GM20000 (cell line): ENCODE data around the gene SHC3.

ENCODE experiments used
- DNase-seq: peaks from one replicate; pipeline ENCODE4 v3.0.0; 2012; ENCODE audit warnings: low spot score
- TF ChIP-seq, protein P1 (sequence below): IDR thresholded peaks from 2 replicates; pipeline ENCODE4 v1.5.1; 2012; ENCODE audit warnings: mild to moderate bottlenecking, control low read depth; ENCODE audit errors: extremely low read depth, missing control alignments

SHC3 gene

DNA sequence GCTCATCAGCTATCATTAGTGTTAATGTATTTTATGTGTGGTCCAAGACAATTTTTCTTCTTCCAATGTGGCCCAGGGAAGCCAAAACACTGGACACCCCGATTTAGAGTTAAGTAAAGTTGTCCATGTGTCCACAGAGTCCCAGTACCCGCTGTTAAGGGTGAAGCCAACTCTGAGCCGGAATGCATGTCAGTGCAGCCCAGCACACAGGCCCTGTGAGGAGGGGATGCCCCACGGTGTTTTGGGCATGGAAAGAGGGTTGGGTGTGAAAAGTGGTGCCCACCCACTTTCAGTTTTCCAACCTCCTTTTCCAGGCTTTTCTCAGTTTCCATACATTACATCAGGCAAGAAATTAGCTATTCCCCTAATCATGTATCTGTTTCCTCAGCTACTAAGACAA lies 24.4 kb downstream of the SHC3 start:
- DNase-seq = no peak
- TF ChIP-seq, protein P1, sequence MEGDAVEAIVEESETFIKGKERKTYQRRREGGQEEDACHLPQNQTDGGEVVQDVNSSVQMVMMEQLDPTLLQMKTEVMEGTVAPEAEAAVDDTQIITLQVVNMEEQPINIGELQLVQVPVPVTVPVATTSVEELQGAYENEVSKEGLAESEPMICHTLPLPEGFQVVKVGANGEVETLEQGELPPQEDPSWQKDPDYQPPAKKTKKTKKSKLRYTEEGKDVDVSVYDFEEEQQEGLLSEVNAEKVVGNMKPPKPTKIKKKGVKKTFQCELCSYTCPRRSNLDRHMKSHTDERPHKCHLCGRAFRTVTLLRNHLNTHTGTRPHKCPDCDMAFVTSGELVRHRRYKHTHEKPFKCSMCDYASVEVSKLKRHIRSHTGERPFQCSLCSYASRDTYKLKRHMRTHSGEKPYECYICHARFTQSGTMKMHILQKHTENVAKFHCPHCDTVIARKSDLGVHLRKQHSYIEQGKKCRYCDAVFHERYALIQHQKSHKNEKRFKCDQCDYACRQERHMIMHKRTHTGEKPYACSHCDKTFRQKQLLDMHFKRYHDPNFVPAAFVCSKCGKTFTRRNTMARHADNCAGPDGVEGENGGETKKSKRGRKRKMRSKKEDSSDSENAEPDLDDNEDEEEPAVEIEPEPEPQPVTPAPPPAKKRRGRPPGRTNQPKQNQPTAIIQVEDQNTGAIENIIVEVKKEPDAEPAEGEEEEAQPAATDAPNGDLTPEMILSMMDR = no peak

DNA sequence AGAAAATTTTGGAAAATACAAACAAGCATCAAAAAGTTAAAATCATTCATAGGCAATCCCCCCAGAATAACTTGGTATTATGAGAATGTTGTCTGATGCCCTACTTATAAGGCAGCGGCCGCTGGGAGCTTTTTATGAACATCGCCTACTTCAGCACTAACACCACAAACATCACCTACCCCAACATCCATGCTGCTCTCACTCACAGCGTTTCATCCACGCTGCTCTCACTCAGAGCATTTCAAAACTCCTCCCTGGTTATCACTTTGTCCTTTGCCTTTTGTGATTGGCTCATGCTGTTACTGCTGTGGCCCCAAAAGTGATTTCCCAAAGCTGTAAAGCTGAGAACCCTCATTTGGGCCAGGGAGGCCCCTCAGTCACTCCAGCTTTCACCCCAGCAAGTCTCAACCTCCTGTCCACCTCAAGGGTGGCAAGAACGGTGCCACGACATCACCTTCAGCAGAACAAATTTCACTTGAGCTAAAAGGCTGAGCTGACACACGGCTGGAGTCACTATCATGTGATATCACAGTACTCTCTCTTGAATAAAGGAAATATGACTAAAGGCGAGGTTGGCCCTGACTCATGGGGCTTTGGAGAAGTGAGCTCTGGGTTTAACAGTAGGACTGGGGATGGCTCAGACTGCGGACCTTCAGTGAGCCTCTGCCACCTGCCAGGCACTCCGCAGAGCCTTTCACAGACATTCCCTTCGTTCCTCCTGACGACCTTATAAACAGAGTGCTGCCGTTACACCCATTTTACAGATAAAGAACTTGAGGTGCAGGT lies 25.2 kb downstream of the SHC3 start:
- DNase-seq = no peak
- TF ChIP-seq, protein P1 = no peak

DNA sequence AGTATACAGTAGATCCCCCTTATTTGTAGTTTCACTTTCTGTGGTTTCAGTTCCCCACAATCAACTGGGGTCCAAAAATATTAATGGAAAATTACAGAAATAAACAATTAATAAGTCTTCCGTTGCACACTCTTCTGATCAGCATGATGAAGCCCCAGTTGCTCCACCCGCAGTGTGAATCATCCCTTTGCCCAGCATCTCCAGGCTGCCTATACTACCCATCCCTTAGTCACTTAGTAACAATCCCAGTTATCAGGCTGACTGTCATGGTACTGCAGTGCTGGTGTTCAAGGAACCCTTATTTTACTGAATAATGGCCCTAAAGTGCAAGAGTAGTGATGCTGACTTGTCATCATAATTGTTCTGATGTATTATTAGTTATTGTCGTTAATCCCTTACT lies 28.9 kb downstream of the SHC3 start:
- TF ChIP-seq, protein P1 = no peak
- no peak for DNase-seq

DNA sequence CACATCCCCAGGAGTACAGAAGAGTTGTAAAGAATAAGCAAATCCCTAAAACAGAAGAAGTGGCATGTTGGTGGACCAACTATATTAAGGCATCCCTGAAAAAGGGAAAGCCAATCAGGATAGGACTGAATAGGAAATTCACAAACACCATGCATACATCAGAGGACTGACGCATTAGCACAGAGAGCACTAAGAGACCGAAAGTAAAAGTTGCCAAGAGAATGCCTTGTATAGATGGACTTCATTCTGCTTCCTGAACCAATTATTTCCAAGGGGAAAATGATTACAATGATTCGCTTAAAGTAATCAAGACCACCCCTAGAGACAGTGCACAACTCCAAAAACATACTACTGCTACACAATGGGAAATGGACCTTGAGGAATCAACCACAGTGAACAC lies 33.5 kb downstream of the SHC3 start:
- no peak for DNase-seq

DNA sequence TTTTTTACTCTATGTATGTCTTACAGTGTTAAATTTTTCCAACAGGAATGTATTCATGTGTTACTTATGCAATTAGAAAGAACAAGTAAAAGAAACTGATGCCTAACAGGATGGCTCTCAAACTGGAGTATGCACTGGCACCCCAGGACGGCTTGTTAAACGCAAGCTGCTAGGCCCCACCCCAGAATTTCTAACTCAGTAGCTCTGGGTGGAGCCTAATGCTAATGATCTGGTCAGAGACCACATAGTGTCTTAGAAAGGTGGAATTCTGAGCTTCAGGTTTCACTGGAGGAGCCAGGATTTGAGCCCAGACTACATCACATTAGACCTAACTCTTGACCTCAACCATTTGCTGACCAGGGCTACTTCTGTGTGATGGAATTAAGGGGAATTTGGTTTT lies 34.4 kb downstream of the SHC3 start:
- TF ChIP-seq, protein P1 = no peak
- DNase-seq = no peak

More for the DNA sequence above, 33.5 kb downstream of the SHC3 start:
- TF ChIP-seq, protein P1 = no peak

GRCh38 chr9:89143266-89143665 lies 35.4 kb downstream of the SHC3 start:
- TF ChIP-seq, protein P1 = no peak
- no peak for DNase-seq

DNA sequence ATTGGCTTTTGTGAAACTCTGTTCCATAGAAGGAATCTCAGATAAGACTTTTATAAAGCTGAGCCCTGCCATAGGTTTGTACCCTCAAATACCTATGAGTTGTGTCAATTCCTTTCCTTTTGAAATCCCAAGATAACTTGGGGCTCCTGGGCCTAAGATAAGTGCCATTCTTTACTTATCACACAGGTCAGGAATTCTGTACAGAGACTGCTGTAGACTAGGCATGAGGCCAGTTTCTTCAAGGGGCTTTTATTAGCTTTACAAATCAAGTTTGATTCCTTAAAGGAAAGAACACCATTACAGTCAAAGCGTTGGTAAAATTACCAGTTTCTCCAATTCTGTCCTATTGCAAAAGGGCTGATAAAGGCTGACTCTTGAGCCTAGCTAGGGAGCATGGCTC lies 39.2 kb downstream of the SHC3 start:
- DNase-seq = no peak

More for the DNA sequence above, 39.2 kb downstream of the SHC3 start:
- TF ChIP-seq, protein P1 = no peak
